DOHH2 (cell line): ENCODE measurements around the gene FRMD8.

Experiments used
- H3F3A ChIP-seq: fragments of 200-600 bp; sonication (generic), shearing (Covaris generic); 2 replicates; pipeline ENCODE4 v1.6.0; 2016; ENCODE audit warnings: antibody characterized with exemption, mild to moderate bottlenecking; ENCODE audit not compliant: control insufficient read depth, insufficient read depth
- H3K27ac ChIP-seq: fragments of 200-600 bp; sonication (generic); 2 replicates; pipeline ENCODE4 v1.5.1; 2014; ENCODE audit warnings: low read depth, mild to moderate bottlenecking, low read length, moderate library complexity
- H3K27me3 ChIP-seq: fragments of 200-600 bp; sonication (generic); 2 replicates; pipeline ENCODE4 v1.6.1; 2014; ENCODE audit warnings: mild to moderate bottlenecking, low read length, mixed read lengths; ENCODE audit not compliant: control insufficient read depth
- H3K36me3 ChIP-seq: fragments of 200-600 bp; sonication (generic); 2 replicates; pipeline ENCODE4 v1.6.1; 2014; ENCODE audit warnings: mild to moderate bottlenecking, low read length, moderate library complexity, mixed read lengths; ENCODE audit not compliant: control insufficient read depth
- H3K4me1 ChIP-seq: fragments of 200-600 bp; sonication (generic); 2 replicates; pipeline ENCODE4 v1.6.1; 2014; ENCODE audit warnings: mild to moderate bottlenecking, low read length, mixed read lengths; ENCODE audit not compliant: control insufficient read depth
- H3K4me2 ChIP-seq: fragments of 200-600 bp; sonication (generic); 2 replicates; pipeline ENCODE4 v1.6.0; 2014; ENCODE audit warnings: mild to moderate bottlenecking, low read length, moderate library complexity
- H3K4me3 ChIP-seq: fragments of 200-600 bp; sonication (generic); 2 replicates; pipeline ENCODE4 v1.5.1; 2014; ENCODE audit warnings: mild to moderate bottlenecking, low read length, mixed read lengths
- H3K79me2 ChIP-seq: fragments of 200-600 bp; sonication (generic); 2 replicates; pipeline ENCODE4 v1.6.1; 2014; ENCODE audit warnings: mild to moderate bottlenecking, low read length, mixed read lengths; ENCODE audit not compliant: control insufficient read depth
- H3K9me2 ChIP-seq: fragments of 200-600 bp; sonication (generic); replicated peaks from 2 replicates; pipeline ENCODE4 v1.6.1; 2014; ENCODE audit warnings: mild to moderate bottlenecking, low read length, mixed read lengths; ENCODE audit not compliant: control insufficient read depth
- H3K9me3 ChIP-seq: fragments of 200-600 bp; sonication (generic); 2 replicates; pipeline ENCODE4 v1.6.1; 2014; ENCODE audit warnings: antibody characterized with exemption, low read length, mixed read lengths; ENCODE audit not compliant: control insufficient read depth, insufficient read depth
- H4K20me1 ChIP-seq: fragments of 200-600 bp; sonication (generic); 2 replicates; pipeline ENCODE4 v1.6.0; 2014; ENCODE audit warnings: low read depth, mild to moderate bottlenecking, antibody characterized with exemption, low read length, moderate library complexity; ENCODE audit not compliant: control insufficient read depth, insufficient read depth
- EZH2phosphoT487 ChIP-seq: fragments of 200-600 bp; sonication (generic); IDR thresholded peaks from 2 replicates; pipeline ENCODE4 v1.6.1; 2017; ENCODE audit warnings: borderline replicate concordance, mild to moderate bottlenecking, antibody characterized with exemption, low read length, moderate library complexity, mixed read lengths
- TF ChIP-seq, protein P1 (sequence below): fragments of 200-600 bp; sonication (generic); IDR thresholded peaks from one replicate; pipeline ENCODE4 v1.5.1; 2014; ENCODE audit warnings: antibody characterized with exemption, mild to moderate bottlenecking, low read depth, low read length; ENCODE audit not compliant: poor library complexity, severe bottlenecking

The FRMD8 gene

DNA sequence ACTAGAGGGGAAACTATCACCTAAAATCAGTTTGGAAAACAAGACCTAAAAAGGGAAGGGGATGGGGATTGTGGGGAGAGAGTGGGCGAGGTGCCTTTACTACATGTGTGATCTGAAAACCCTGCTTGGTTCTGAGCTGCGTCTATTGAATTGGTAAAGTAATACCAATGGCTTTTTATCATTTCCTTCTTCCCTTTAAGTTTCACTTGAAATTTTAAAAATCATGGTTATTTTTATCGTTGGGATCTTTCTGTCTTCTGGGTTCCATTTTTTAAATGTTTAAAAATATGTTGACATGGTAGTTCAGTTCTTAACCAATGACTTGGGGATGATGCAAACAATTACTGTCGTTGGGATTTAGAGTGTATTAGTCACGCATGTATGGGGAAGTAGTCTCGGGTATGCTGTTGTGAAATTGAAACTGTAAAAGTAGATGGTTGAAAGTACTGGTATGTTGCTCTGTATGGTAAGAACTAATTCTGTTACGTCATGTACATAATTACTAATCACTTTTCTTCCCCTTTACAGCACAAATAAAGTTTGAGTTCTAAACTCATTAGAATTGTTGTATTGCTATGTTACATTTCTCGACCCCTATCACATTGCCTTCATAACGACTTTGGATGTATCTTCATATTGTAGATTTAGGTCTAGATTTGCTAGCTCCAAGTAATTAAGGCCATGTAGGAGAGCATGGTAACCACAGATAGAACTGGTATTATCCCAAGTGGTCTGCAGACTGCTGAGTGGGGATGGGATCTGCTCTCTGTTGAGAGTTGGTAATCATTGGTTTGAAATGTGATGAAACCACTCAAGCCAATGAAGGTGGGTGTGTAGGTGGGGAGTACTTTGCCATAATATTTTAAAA is 39.8 kb downstream of the FRMD8 start:
- Histone ChIP-seq H3K4me1 (peaks cover 65% of the 10 kb centered on the region), H3K9me3 (no peaks in the 10 kb centered on the region), H3F3A (peaks cover 81% of the 10 kb centered on the region), H3K9me2 (no peaks in the 10 kb centered on the region), H4K20me1 (peaks cover 14% of the 10 kb centered on the region; the same call in 1 of the 2 replicates), H3K79me2 (peaks cover 100% of the 10 kb centered on the region), H3K4me2 (peak overlapping the region; percentile 88), H3K27me3 (no peaks in the 10 kb centered on the region), H3K36me3 (peaks cover 80% of the 10 kb centered on the region), H3K27ac (peak overlapping the region; percentile 90), H3K4me3 (peak overlapping the region; percentile 76)
- TF ChIP-seq EZH2phosphoT487 = no peak
- TF ChIP-seq, protein P1, sequence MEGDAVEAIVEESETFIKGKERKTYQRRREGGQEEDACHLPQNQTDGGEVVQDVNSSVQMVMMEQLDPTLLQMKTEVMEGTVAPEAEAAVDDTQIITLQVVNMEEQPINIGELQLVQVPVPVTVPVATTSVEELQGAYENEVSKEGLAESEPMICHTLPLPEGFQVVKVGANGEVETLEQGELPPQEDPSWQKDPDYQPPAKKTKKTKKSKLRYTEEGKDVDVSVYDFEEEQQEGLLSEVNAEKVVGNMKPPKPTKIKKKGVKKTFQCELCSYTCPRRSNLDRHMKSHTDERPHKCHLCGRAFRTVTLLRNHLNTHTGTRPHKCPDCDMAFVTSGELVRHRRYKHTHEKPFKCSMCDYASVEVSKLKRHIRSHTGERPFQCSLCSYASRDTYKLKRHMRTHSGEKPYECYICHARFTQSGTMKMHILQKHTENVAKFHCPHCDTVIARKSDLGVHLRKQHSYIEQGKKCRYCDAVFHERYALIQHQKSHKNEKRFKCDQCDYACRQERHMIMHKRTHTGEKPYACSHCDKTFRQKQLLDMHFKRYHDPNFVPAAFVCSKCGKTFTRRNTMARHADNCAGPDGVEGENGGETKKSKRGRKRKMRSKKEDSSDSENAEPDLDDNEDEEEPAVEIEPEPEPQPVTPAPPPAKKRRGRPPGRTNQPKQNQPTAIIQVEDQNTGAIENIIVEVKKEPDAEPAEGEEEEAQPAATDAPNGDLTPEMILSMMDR = no peak

- peaks cover 100% of the 10 kb centered on the region for H3K79me2 ChIP-seq
- H4K20me1 ChIP-seq = peaks cover 14% of the 10 kb centered on the region; the same call in 1 of the 2 replicates
- no peaks in the 10 kb centered on the region for H3K27me3 ChIP-seq
- peak overlapping the region; percentile 76 for H3K4me3 ChIP-seq
- peaks cover 66% of the 10 kb centered on the region for H3K4me1 ChIP-seq
- peaks cover 78% of the 10 kb centered on the region for H3F3A ChIP-seq
- H3K9me3 ChIP-seq = no peaks in the 10 kb centered on the region
- peak overlapping the region; percentile 88 for H3K4me2 ChIP-seq
- no peaks in the 10 kb centered on the region for H3K9me2 ChIP-seq
- H3K27ac ChIP-seq = peak overlapping the region; percentile 90
- peaks cover 84% of the 10 kb centered on the region for H3K36me3 ChIP-seq
- TF ChIP-seq, protein P1 = no peak
- no peak for TF ChIP-seq EZH2phosphoT487
Observed at GRCh38 chr11:65426839-65427690, 40.6 kb downstream of the FRMD8 start.

DNA sequence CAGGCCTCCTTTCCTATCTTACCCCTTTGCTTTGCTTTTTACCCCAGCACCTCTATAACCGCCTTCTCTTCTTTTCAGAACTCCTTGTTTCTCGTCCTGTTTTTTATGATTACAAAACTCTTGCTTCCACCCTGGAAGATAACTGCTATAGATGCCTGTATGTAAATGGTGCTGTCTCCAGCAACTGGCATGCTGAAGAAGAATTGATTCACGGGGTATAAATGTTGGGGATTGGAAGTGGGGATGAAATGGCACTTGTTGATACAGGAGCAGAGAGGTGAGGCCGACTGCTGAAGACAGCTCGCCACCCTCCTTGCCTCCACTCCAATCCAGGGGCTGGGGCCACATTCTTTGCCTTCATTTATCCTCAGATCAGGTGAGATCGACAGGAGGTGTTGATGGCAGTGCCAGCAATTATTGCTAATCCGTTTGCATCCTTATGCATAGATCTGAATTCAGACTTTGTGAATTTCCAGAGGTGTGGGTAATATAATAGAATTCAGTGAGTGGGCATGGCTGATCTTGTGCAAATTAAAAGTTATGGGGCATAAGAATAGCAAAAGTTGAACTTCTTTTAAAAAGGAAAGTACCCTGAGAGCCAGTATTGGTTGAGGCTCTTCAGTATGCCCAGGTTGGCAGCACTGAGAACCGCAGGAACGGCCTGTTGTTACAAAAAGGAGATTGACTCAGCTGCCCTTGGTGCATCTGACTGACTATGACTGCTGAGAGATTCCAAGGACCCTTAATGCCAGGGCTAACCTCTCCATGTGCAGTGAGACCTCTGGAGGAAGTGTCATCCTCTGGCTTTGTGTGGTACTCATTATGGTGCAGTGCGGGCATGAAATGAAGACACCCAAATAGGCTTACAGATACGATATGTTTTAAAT is 41.5 kb downstream of the FRMD8 start:
- Histone ChIP-seq H3K9me3 (no peaks in the 10 kb centered on the region), H3K4me3 (peak overlapping the region; percentile 76), H3K4me1 (peaks cover 75% of the 10 kb centered on the region), H3K27me3 (no peaks in the 10 kb centered on the region), H4K20me1 (peaks cover 14% of the 10 kb centered on the region; the same call in 1 of the 2 replicates), H3K79me2 (peaks cover 100% of the 10 kb centered on the region), H3K4me2 (peak overlapping the region; percentile 88), H3K27ac (peak overlapping the region; percentile 90), H3K36me3 (peaks cover 87% of the 10 kb centered on the region), H3F3A (peaks cover 81% of the 10 kb centered on the region), H3K9me2 (no peaks in the 10 kb centered on the region)
- TF ChIP-seq EZH2phosphoT487 = no peak
- TF ChIP-seq, protein P1 = no peak
